HCT116 (cell line): ENCODE measurements around the gene ISG20. TPM values are rescaled to one million over a fixed set of nuclear protein-coding genes. Genes with fewer than 3 reads are reported as not detected.

Experiments used
- ATAC-seq: fragments of 200-7000 bp; cut with Tn5 transposase; 2 replicates; pipeline ENCODE4 v1.9.1; 2020; ENCODE audit warnings: mild to moderate bottlenecking, moderate library complexity
- BruUV-seq: library from RNA; stranded (reverse); fragments of 400-500 nt; replicated peaks from 2 replicates; lab custom pipeline; 2021; lab: Mats Ljungman, UMichigan
- CTCF ChIA-PET: fragments of 300-600 bp; sonication (Branson Sonifier 250); formaldehyde crosslinking; loops from one replicate; lab custom pipeline; 2021; ENCODE audit warnings: antibody characterized with exemption; lab: Charles Lee
- POLR2A ChIA-PET: fragments of 300-600, 350-600 bp; sonication (Branson Sonifier 250); formaldehyde crosslinking; loops from one replicate; lab custom pipeline; 2021; ENCODE audit warnings: antibody characterized with exemption; lab: Charles Lee
- RAD21 ChIA-PET, 2 experiments: fragments of 300-600 bp; sonication (Branson Sonifier 250); formaldehyde crosslinking; loops; one replicate each; lab custom pipeline; 2023; ENCODE audit warnings: low total read pairs in 2 of 2; ENCODE audit not compliant: uncharacterized antibody in 2 of 2, unreplicated experiment in 2 of 2, low non-redundant PET in 1 of 2; lab: Charles Lee
- DNase-seq: peaks from one replicate; pipeline ENCODE4 v3.0.0-alpha.2; 2010; ENCODE audit warnings: low read depth, low spot score
- H2AFZ ChIP-seq: fragments of 200-600 bp; shearing (Covaris generic), sonication (generic); 2 replicates; pipeline ENCODE4 v1.6.1; 2017; ENCODE audit warnings: low read depth, mixed run types, mixed read lengths, antibody characterized with exemption, low read length; ENCODE audit not compliant: poor library complexity, severe bottlenecking
- H3K27ac ChIP-seq: 2 replicates; pipeline ENCODE4 v1.5.1; 2012; ENCODE audit warnings: low read depth, low read length
- H3K27me3 ChIP-seq: fragments of 200-600 bp; sonication (generic); 2 replicates; pipeline ENCODE4 v1.6.1; 2016; ENCODE audit warnings: mixed run types, low read length, mixed read lengths; ENCODE audit not compliant: insufficient read depth
- H3K36me3 ChIP-seq, 2 experiments: fragments of 200-500 bp in 1 of 2; fragments of 200-600 bp in 1 of 2; sonication (Bioruptor generic) in 1 of 2; sonication (generic) in 1 of 2; 2 replicates each; pipeline versions ENCODE4 v1.5.1 to v1.6.1; 2014 to 2016; ENCODE audit warnings: low read length in 2 of 2, inconsistent platforms in 1 of 2, mixed read lengths in 1 of 2, mixed run types in 1 of 2; ENCODE audit not compliant: insufficient read depth in 2 of 2, control insufficient read depth in 1 of 2
- H3K4me1 ChIP-seq, 2 experiments: fragments of 200-600 bp in 1 of 2; sonication (generic) in 1 of 2; 2 replicates each; pipeline versions ENCODE4 v1.5.1 to v1.6.1; 2012 to 2017; ENCODE audit warnings: low read length in 2 of 2, inconsistent platforms in 1 of 2, mild to moderate bottlenecking in 1 of 2, mixed read lengths in 1 of 2, mixed run types in 1 of 2, moderate library complexity in 1 of 2; ENCODE audit not compliant: insufficient read depth in 2 of 2, control insufficient read depth in 1 of 2
- H3K4me2 ChIP-seq: fragments of 200-600 bp; sonication (generic); 2 replicates; pipeline ENCODE4 v1.6.1; 2017; ENCODE audit warnings: mixed run types, low read length, mixed read lengths
- H3K4me3 ChIP-seq, 2 experiments: fragments of 200-600 bp in 1 of 2; sonication (generic) in 1 of 2; replicated peaks in 1 of 2; 2 replicates each; pipeline ENCODE4 v1.5.1; 2011 to 2016; ENCODE audit warnings: low read length in 2 of 2, control low read depth in 1 of 2, low read depth in 1 of 2, mild to moderate bottlenecking in 1 of 2, mixed read lengths in 1 of 2, mixed run types in 1 of 2
- H3K79me2 ChIP-seq: fragments of 200-600 bp; sonication (generic); 2 replicates; pipeline ENCODE4 v1.6.1; 2017; ENCODE audit warnings: mild to moderate bottlenecking, mixed run types, low read length, moderate library complexity, mixed read lengths; ENCODE audit not compliant: insufficient read depth
- H3K9ac ChIP-seq: fragments of 200-600 bp; sonication (generic); 2 replicates; pipeline ENCODE4 v1.6.1; 2016; ENCODE audit warnings: low read length, mixed read lengths
- H3K9me2 ChIP-seq: fragments of 200-600 bp; sonication (generic), shearing (Covaris generic); 2 replicates; pipeline ENCODE4 v1.6.1; 2017; ENCODE audit warnings: mixed run types, mild to moderate bottlenecking, moderate library complexity; ENCODE audit not compliant: insufficient read depth
- H3K9me3 ChIP-seq, 2 experiments: fragments of 200-500 bp in 1 of 2; fragments of 200-600 bp in 1 of 2; sonication (Bioruptor generic) in 1 of 2; sonication (generic) in 1 of 2; 2 replicates each; pipeline ENCODE4 v1.6.1; 2014 to 2017; ENCODE audit warnings: low read length in 2 of 2, mixed read lengths in 2 of 2, inconsistent platforms in 1 of 2, low read depth in 1 of 2, mild to moderate bottlenecking in 1 of 2, mixed run types in 1 of 2, moderate library complexity in 1 of 2; ENCODE audit not compliant: control insufficient read depth in 1 of 2, insufficient read depth in 1 of 2
- H4K20me1 ChIP-seq: fragments of 200-600 bp; sonication (generic), shearing (Covaris generic); 2 replicates; pipeline ENCODE4 v1.6.1; 2017; ENCODE audit warnings: mixed run types, mild to moderate bottlenecking, moderate library complexity; ENCODE audit not compliant: insufficient read depth
- FOSL1 ChIP-seq: IDR thresholded peaks from 2 replicates; pipeline ENCODE4 v1.6.1; 2012; ENCODE audit warnings: low read depth
- POLR2A ChIP-seq: IDR thresholded peaks from 2 replicates; pipeline ENCODE4 v1.7.0; 2011; ENCODE audit warnings: borderline replicate concordance; ENCODE audit not compliant: insufficient read depth, insufficient read length; ENCODE audit errors: extremely low read depth
- RAD21 ChIP-seq: IDR thresholded peaks from 2 replicates; pipeline ENCODE4 v1.6.1; 2012; ENCODE audit warnings: low read depth, mild to moderate bottlenecking
- ZNF274 ChIP-seq: fragments of 200-500 bp; sonication (Bioruptor generic); IDR thresholded peaks from 2 replicates; pipeline ENCODE4 v1.6.1; 2014; ENCODE audit warnings: mild to moderate bottlenecking, low read depth, low read length, inconsistent platforms
- intact Hi-C: fragments of 100-400 bp; cut with micrococcal nuclease; formaldehyde crosslinking; loops from 2 replicates; pipeline ENCODE4 v1.10.0; 2022
- total RNA-seq: library from RNA; stranded (reverse); gene quantifications from one replicate; pipeline ENCODE4 v1.2.1, GENCODE V29; 2021; ENCODE audit not compliant: unreplicated experiment
- TF ChIP-seq, protein P1 (sequence below), 3 experiments: fragments of 200-600 bp in 1 of 3; sonication (generic) in 1 of 3; IDR thresholded peaks in 2 of 3; conservative IDR thresholded peaks in 1 of 3; 2 replicates each; pipeline ENCODE4 v1.5.1; 2012 to 2017; ENCODE audit warnings: low read depth in 2 of 3, low read length in 2 of 3, antibody characterized with exemption in 1 of 3, borderline replicate concordance in 1 of 3, control low read depth in 1 of 3, mild to moderate bottlenecking in 1 of 3, mixed read lengths in 1 of 3, mixed run types in 1 of 3, moderate library complexity in 1 of 3; ENCODE audit not compliant: insufficient read depth in 1 of 3

The ISG20 gene
- total RNA-seq, 1 experiment from 2014 or later, result 11.0 TPM

DNA sequence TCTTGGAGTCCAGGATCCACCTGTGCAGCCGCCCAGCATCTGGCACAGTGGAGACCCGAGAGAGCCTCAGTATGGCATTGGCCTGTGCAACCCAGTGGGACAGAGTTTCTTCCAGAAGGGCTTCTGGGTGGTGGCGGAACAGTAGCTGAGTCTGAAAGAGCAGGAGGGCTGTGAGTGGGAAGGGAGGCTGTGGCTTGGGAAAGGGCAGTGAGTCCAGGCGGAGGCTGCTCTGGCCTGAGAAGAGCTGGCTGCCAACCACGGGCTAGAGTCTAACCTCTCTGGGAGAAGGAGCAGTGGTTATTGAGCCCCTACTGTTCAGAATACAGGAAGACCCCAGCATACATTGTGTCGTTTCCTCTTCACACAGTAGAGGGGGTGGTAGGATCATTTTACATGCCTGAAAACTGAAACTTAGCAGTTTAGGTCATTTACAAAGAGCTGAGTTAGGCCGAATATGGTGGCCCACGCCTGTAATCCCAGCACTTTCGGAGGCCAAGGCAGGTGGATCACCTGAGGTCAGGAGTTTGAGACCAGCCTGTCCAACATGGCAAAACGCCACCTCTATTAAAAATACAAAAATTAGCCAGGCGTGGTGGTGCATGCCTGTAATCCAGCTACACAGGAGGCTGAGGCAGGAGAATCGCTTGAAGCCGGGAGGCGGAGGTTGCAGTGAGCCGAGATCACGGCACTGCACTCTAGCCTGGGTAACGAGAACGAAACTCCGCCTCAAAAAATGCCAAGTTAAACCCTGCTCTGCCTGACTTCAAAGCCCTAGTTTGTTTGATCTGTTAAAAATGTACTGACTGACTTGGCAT, 14.5 kb upstream of the ISG20 start:
- Histone ChIP-seq H3K9ac (peak overlapping the region; percentile 100; the same call in 1 of the 2 replicates), H3K27ac (peak overlapping the region; percentile 10; the same call in 1 of the 2 replicates), H3K9me2 (no peaks in the 10 kb centered on the region), H3K27me3 (no peaks in the 10 kb centered on the region), H3K36me3 (peaks cover 14 to 37% of the 10 kb centered on the region in 2 experiments), H2AFZ (no peak overlapping the region), H3K4me3 (no peak overlapping the region), H3K79me2 (peaks cover 84% of the 10 kb centered on the region), H3K9me3 (no peaks in the 10 kb centered on the region), H3K4me2 (peak overlapping the region; percentile 86), H3K4me1 (peaks cover 15 to 58% of the 10 kb centered on the region in 2 experiments), H4K20me1 (peaks cover 38% of the 10 kb centered on the region; the same call in 1 of the 2 replicates)
- TF ChIP-seq POLR2A (no peak), RAD21 (peak; percentile 46), FOSL1 (no peak), ZNF274 (no peak)
- TF ChIP-seq, protein P1, sequence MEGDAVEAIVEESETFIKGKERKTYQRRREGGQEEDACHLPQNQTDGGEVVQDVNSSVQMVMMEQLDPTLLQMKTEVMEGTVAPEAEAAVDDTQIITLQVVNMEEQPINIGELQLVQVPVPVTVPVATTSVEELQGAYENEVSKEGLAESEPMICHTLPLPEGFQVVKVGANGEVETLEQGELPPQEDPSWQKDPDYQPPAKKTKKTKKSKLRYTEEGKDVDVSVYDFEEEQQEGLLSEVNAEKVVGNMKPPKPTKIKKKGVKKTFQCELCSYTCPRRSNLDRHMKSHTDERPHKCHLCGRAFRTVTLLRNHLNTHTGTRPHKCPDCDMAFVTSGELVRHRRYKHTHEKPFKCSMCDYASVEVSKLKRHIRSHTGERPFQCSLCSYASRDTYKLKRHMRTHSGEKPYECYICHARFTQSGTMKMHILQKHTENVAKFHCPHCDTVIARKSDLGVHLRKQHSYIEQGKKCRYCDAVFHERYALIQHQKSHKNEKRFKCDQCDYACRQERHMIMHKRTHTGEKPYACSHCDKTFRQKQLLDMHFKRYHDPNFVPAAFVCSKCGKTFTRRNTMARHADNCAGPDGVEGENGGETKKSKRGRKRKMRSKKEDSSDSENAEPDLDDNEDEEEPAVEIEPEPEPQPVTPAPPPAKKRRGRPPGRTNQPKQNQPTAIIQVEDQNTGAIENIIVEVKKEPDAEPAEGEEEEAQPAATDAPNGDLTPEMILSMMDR (IDR thresholded peaks at IDR 0.05 in 2 of 3, conservative IDR thresholded peaks at IDR 0.05 in 1 of 3; ENCODE audit: borderline replicate concordance in 1 of 3, insufficient read depth in 1 of 3, low read depth in 2 of 3, low read length in 2 of 3), result 0 out of 6 replicates have a peak, but pooled peaks of 1 of the 3 experiments have one; percentile 12
- ChIA-PET POLR2A (interaction anchor here (1.1 kb wide), 1 partner anchor 14 kb away, joined by 5 read pairs; the partner anchor contains the start of gene ISG20), RAD21 (interaction anchor here in 1 of 2 experiments (1.2 kb wide), 1 partner anchor 14 kb away, joined by 3 read pairs; no protein-coding TSS in a partner anchor), CTCF (interaction anchor here (0.9 to 1.5 kb wide), 3 partner anchors 9 to 210 kb away, joined by 3 to 7 read pairs (median 5); partner anchors contain the start of gene ISG20)
- BruUV-seq, result no TSS peak
- intact Hi-C loops, result no loop called here
- DNase-seq (no peak), ATAC-seq (no peak)
